Measurements from ENCODE around the gene ALG1L2.

- TF ChIP-seq CTCF (IDR thresholded peaks at IDR 0.05): no peak
- no peak for TF ChIP-seq ZFX (IDR thresholded peaks at IDR 0.05; ENCODE audit: borderline replicate concordance)
Measured at GRCh38 chr3:130117933-130118332, 36.3 kb downstream of the ALG1L2 start.

Data from 22Rv1 (cell line).